Left ventricle myocardium inferior (tissue), 1 donor: ENCODE measurements around the gene ZDHHC7. TPM values are rescaled to one million over a fixed set of nuclear protein-coding genes. Genes with fewer than 3 reads are reported as not detected.
A peak's percentile ranks its signal among the peaks of the same experiment; 100 is the strongest.

ENCODE experiments used
- DNase-seq: peaks from one replicate; pipeline ENCODE4 v3.0.0-alpha.2; 2020
- H3K27ac ChIP-seq: fragments of 200-600 bp; replicated peaks from 2 replicates; pipeline ENCODE4 v1.8.0; 2021
- H3K27me3 ChIP-seq: fragments of 200-600 bp; 2 replicates; pipeline ENCODE4 v1.8.0; 2021; ENCODE audit warnings: low read depth
- H3K36me3 ChIP-seq: fragments of 200-600 bp; 2 replicates; pipeline ENCODE4 v1.8.0; 2021
- H3K4me1 ChIP-seq: fragments of 200-600 bp; 2 replicates; pipeline ENCODE4 v1.8.0; 2021
- H3K4me3 ChIP-seq: fragments of 200-600 bp; 2 replicates; pipeline ENCODE4 v1.8.0; 2021; ENCODE audit warnings: mild to moderate bottlenecking, moderate library complexity
- H3K9me3 ChIP-seq: fragments of 200-600 bp; replicated peaks from 2 replicates; pipeline ENCODE4 v1.8.0; 2021
- CTCF ChIP-seq: fragments of 200-600 bp; IDR thresholded peaks from 2 replicates; pipeline ENCODE4 v1.8.0; 2021; ENCODE audit warnings: antibody characterized with exemption, mild to moderate bottlenecking, borderline replicate concordance
- intact Hi-C: fragments of 100-400 bp; cut with micrococcal nuclease; formaldehyde crosslinking; loops from one replicate; pipeline ENCODE4 v1.11.0; 2022
- total RNA-seq: library from RNA; stranded (reverse); fragmentation: NEBNext Ultra II Directional; extraction: Animal tissue kit (Norgen Biotek cat#: 25700); gene quantifications from one replicate; pipeline ENCODE4 v1.2.1, GENCODE V29; 2021
- donor health status: DM: no; HTN: yes; CAD: no; lungs with severe emphysema.

Gene ZDHHC7
- total RNA-seq, 1 donor from 2014 or later = 36.8 TPM

GRCh38 chr16:84931506-84931905, 79.8 kb downstream of the ZDHHC7 start:
- Histone ChIP-seq H3K4me3 (no peak overlapping the region), H3K27me3 (no peaks in the 10 kb centered on the region), H3K9me3 (peaks cover 5% of the 10 kb centered on the region), H3K4me1 (peaks cover 46% of the 10 kb centered on the region), H3K27ac (peak overlapping the region; percentile 95), H3K36me3 (no peaks in the 10 kb centered on the region)
- intact Hi-C loops = no loop called here
- TF ChIP-seq CTCF = no peak
- DNase-seq = no peak

- DNase-seq = no peak
- no peaks in the 10 kb centered on the region for H3K36me3 ChIP-seq
- peaks cover 46% of the 10 kb centered on the region for H3K4me1 ChIP-seq
- peaks cover 5% of the 10 kb centered on the region for H3K9me3 ChIP-seq
- no peak overlapping the region for H3K4me3 ChIP-seq
- intact Hi-C loops = no loop called here
- H3K27ac ChIP-seq = no peak overlapping the region
- no peak for TF ChIP-seq CTCF
- no peaks in the 10 kb centered on the region for H3K27me3 ChIP-seq
Observed at GRCh38 chr16:84931107-84931494, 80.2 kb downstream of the ZDHHC7 start.

- intact Hi-C loops = no loop called here
- peaks cover 5% of the 10 kb centered on the region for H3K9me3 ChIP-seq
Observed at GRCh38 chr16:84930298-84931106, 80.8 kb downstream of the ZDHHC7 start.

GRCh38 chr16:84929421-84930297, 81.7 kb downstream of the ZDHHC7 start:
- intact Hi-C loops = no loop called here
- no peak overlapping the region for H3K4me3 ChIP-seq
- TF ChIP-seq CTCF = no peak
- peak overlapping the region; percentile 93 for H3K27ac ChIP-seq
- peaks cover 5% of the 10 kb centered on the region for H3K9me3 ChIP-seq
- no peaks in the 10 kb centered on the region for H3K27me3 ChIP-seq
- H3K36me3 ChIP-seq = no peaks in the 10 kb centered on the region
- peaks cover 56% of the 10 kb centered on the region for H3K4me1 ChIP-seq
- peak; percentile 64 for DNase-seq

More at GRCh38 chr16:84930298-84931106, 80.8 kb downstream of the ZDHHC7 start:
- Histone ChIP-seq H3K4me3 (no peak overlapping the region), H3K36me3 (no peaks in the 10 kb centered on the region), H3K4me1 (peaks cover 49% of the 10 kb centered on the region), H3K27me3 (no peaks in the 10 kb centered on the region), H3K27ac (peak overlapping the region; percentile 93)
- no peak for TF ChIP-seq CTCF
- no peak for DNase-seq

- intact Hi-C loops = no loop called here
- no peaks in the 10 kb centered on the region for H3K27me3 ChIP-seq
- peak; percentile 83 for DNase-seq
Observed at GRCh38 chr16:84928679-84929420, 82.5 kb downstream of the ZDHHC7 start.

More at GRCh38 chr16:84928679-84929420, 82.5 kb downstream of the ZDHHC7 start:
- H3K27ac ChIP-seq = peak overlapping the region; percentile 93
- peaks cover 5% of the 10 kb centered on the region for H3K9me3 ChIP-seq
- H3K36me3 ChIP-seq = no peaks in the 10 kb centered on the region
- no peak for TF ChIP-seq CTCF
- H3K4me1 ChIP-seq = peaks cover 56% of the 10 kb centered on the region
- H3K4me3 ChIP-seq = no peak overlapping the region
